ENCODE results near the gene PMEPA1.
A peak's percentile ranks its signal among the peaks of the same experiment; 100 is the strongest.

Gene PMEPA1

DNA sequence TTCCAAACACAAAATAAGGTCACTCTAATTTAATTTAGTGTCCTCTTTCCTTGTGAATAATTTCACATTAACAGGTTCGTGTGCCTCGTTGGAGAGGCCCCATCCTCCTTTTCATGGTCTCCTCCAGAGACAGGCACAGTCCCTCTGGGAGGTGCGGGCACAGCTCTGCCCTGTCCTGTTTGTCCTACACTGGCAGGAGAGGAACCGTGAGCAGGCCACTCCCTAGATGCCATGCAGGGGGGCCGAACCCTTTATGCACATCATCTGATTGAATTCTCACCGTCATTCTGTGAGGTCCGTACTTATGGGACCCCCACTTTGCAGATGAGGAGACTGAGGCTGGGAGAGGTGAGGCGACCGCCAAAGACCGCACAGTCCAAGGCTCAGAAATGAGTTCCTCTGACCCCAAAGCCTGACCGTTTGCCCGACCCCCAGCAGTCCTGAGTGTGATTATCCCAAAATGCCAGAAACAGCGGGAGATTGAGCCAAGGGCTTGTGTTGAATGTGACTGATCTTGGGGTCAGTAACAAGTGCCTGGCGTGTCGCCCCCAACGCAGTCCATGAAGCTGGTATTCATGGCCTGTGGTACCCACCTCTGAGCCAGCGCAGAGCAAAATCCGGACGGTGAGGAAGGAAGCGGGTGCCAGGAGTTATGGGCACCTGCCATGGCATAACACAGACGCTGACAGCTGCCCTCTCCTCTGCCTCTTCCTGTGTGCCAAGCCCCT is 43.5 kb downstream of the PMEPA1 start:
- H3K14ac ChIP-seq (ENCODE audit: low read length): no peak overlapping the region
- H3K79me1 ChIP-seq (ENCODE audit: low read depth, low read length): no peaks in the 10 kb centered on the region
- H2BK120ac ChIP-seq (ENCODE audit: low read depth, low read length): peak overlapping the region; percentile 87
- no peak overlapping the region for H4K91ac ChIP-seq (ENCODE audit: low read depth, low read length, poor library complexity)
- H2BK12ac ChIP-seq (ENCODE audit: low read length): no peak overlapping the region
- H3K4me1 ChIP-seq (ENCODE audit: control insufficient read depth in 2 of 2, insufficient read depth in 1 of 2, low read depth in 1 of 2, low read length in 2 of 2): no peaks in the 10 kb centered on the region
- DNase-seq (ENCODE audit: low spot score): no peak
- H3K27me3 ChIP-seq (ENCODE audit: control insufficient read depth in 3 of 3, insufficient read depth in 3 of 3, low read depth in 1 of 3, low read length in 3 of 3): no peaks in the 10 kb centered on the region
- no peak overlapping the region for H2AFZ ChIP-seq (ENCODE audit: low read length)
- H3K23ac ChIP-seq (ENCODE audit: low read depth, low read length, poor library complexity): no peak overlapping the region
- H3K9me3 ChIP-seq (replicated peaks in 1 of 2; ENCODE audit: control insufficient read depth in 2 of 2, insufficient read depth in 1 of 2, low read depth in 1 of 2, low read length in 2 of 2): no peaks in the 10 kb centered on the region
- WGBS, 2 donors (ENCODE audit: extremely low coverage in 2 of 2, insufficient read length in 2 of 2, insufficient replicate concordance in 1 of 2): no CpG with 5 or more reads among the region's 21 CpGs
- no peaks in the 10 kb centered on the region for H3K36me3 ChIP-seq (replicated peaks in 1 of 2; ENCODE audit: control insufficient read depth in 2 of 2, insufficient read depth in 2 of 2, low read length in 2 of 2)
- H3K4ac ChIP-seq (ENCODE audit: low read length): no peak overlapping the region
- H2AK5ac ChIP-seq (ENCODE audit: low read depth, low read length): peak overlapping the region; percentile 88
- H4K8ac ChIP-seq (ENCODE audit: low read depth, low read length): no peak overlapping the region
- H3K9ac ChIP-seq (ENCODE audit: low read depth, low read length, poor library complexity): no peak overlapping the region
- no peak overlapping the region for H2BK5ac ChIP-seq (ENCODE audit: low read length)
- no peak overlapping the region for H3K18ac ChIP-seq (ENCODE audit: low read length)
- H2BK15ac ChIP-seq (ENCODE audit: low read length): peak overlapping the region; percentile 37
- H3K4me3 ChIP-seq (ENCODE audit: low read length in 2 of 2): no peak overlapping the region
- H3K4me2 ChIP-seq (ENCODE audit: insufficient read depth, low read length, poor library complexity, severe bottlenecking): no peak overlapping the region
- H3K27ac ChIP-seq (replicated peaks; ENCODE audit: low read length): no peak overlapping the region

DNA sequence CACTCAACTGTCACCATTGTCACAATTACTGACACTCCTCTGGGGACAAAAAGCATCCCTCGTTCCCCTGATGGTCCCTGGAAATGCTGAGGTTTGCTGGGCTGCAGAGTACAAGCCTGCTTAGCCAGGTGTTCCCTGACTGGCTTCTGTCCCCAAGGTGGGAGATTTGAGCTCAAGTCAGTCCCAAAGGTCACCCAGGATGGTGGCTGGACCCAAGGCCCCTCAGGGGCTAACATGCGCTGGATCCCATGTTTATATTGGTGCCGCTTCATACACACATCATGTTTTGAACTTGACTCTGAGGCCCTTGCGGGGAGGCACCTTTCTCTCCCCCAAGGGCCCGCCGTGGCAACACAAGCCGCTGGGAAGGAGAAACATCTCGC is 44.2 kb downstream of the PMEPA1 start:
- no peak overlapping the region for H2AK5ac ChIP-seq (ENCODE audit: low read depth, low read length)
- no peak overlapping the region for H3K18ac ChIP-seq (ENCODE audit: low read length)
- H3K4me1 ChIP-seq (ENCODE audit: control insufficient read depth in 2 of 2, insufficient read depth in 1 of 2, low read depth in 1 of 2, low read length in 2 of 2): no peaks in the 10 kb centered on the region
- no peak overlapping the region for H3K14ac ChIP-seq (ENCODE audit: low read length)
- DNase-seq (ENCODE audit: low spot score): no peak
- H3K36me3 ChIP-seq (replicated peaks in 1 of 2; ENCODE audit: control insufficient read depth in 2 of 2, insufficient read depth in 2 of 2, low read length in 2 of 2): no peaks in the 10 kb centered on the region
- no peak overlapping the region for H3K23ac ChIP-seq (ENCODE audit: low read depth, low read length, poor library complexity)
- no peaks in the 10 kb centered on the region for H3K9me3 ChIP-seq (replicated peaks in 1 of 2; ENCODE audit: control insufficient read depth in 2 of 2, insufficient read depth in 1 of 2, low read depth in 1 of 2, low read length in 2 of 2)
- H2BK12ac ChIP-seq (ENCODE audit: low read length): no peak overlapping the region
- no peaks in the 10 kb centered on the region for H3K27me3 ChIP-seq (ENCODE audit: control insufficient read depth in 3 of 3, insufficient read depth in 3 of 3, low read depth in 1 of 3, low read length in 3 of 3)
- H3K4ac ChIP-seq (ENCODE audit: low read length): no peak overlapping the region
- no peaks in the 10 kb centered on the region for H3K79me1 ChIP-seq (ENCODE audit: low read depth, low read length)
- WGBS, 2 donors (ENCODE audit: extremely low coverage in 2 of 2, insufficient read length in 2 of 2, insufficient replicate concordance in 1 of 2): no CpG with 5 or more reads among the region's 8 CpGs
- no peak overlapping the region for H4K8ac ChIP-seq (ENCODE audit: low read depth, low read length)
- H2AFZ ChIP-seq (ENCODE audit: low read length): no peak overlapping the region
- H4K91ac ChIP-seq (ENCODE audit: low read depth, low read length, poor library complexity): no peak overlapping the region
- H3K27ac ChIP-seq (replicated peaks; ENCODE audit: low read length): no peak overlapping the region
- H3K9ac ChIP-seq (ENCODE audit: low read depth, low read length, poor library complexity): peak overlapping the region; percentile 22
- H2BK15ac ChIP-seq (ENCODE audit: low read length): no peak overlapping the region
- H3K4me3 ChIP-seq (ENCODE audit: low read length in 2 of 2): no peak overlapping the region
- H2BK120ac ChIP-seq (ENCODE audit: low read depth, low read length): no peak overlapping the region
- no peak overlapping the region for H2BK5ac ChIP-seq (ENCODE audit: low read length)
- no peak overlapping the region for H3K4me2 ChIP-seq (ENCODE audit: insufficient read depth, low read length, poor library complexity, severe bottlenecking)

DNA sequence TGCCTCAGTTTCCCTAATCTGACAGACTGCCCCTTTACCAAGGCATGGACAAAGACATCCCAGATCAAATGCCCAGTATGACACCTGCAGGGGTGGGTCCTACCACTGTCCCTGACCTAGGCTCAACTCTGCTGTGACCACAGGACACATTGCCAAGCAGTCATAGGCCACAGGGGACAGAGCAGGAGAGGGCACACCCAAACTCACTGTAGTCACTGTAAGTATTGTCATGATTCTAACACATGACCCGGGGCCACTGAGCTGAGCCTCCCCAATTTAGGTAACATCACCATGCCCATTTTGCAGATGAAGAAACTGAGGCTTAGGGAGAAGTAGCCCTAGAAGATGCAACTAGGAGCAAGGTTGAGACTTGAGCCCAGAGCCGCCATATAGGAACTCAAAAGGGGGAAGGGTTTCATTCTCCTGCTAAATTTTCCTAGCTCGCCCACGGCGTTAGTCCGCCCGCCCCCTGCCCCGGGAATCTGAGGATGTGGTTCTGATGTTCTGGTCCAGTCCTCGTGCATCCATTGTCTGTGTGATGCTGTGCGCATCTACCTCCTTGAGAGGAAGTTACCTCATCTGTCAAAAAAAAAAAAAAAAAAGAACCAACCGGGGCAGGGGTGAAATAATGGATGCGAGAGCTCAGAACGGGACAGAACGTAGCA is 44.8 kb downstream of the PMEPA1 start:
- Histone ChIP-seq H3K4me3 (ENCODE audit: low read length in 2 of 2) (no peak overlapping the region), H2BK120ac (ENCODE audit: low read depth, low read length) (no peak overlapping the region), H2BK12ac (ENCODE audit: low read length) (no peak overlapping the region), H3K9me3 (replicated peaks in 1 of 2; ENCODE audit: control insufficient read depth in 2 of 2, insufficient read depth in 1 of 2, low read depth in 1 of 2, low read length in 2 of 2) (no peaks in the 10 kb centered on the region), H4K8ac (ENCODE audit: low read depth, low read length) (no peak overlapping the region), H2BK5ac (ENCODE audit: low read length) (no peak overlapping the region), H2BK15ac (ENCODE audit: low read length) (no peak overlapping the region), H3K18ac (ENCODE audit: low read length) (peak overlapping the region; percentile 24), H2AFZ (ENCODE audit: low read length) (no peak overlapping the region), H3K79me1 (ENCODE audit: low read depth, low read length) (no peaks in the 10 kb centered on the region), H3K4me2 (ENCODE audit: insufficient read depth, low read length, poor library complexity, severe bottlenecking) (no peak overlapping the region), H3K14ac (ENCODE audit: low read length) (no peak overlapping the region), H3K27ac (replicated peaks; ENCODE audit: low read length) (no peak overlapping the region), H3K23ac (ENCODE audit: low read depth, low read length, poor library complexity) (no peak overlapping the region), H3K9ac (ENCODE audit: low read depth, low read length, poor library complexity) (no peak overlapping the region), H3K4ac (ENCODE audit: low read length) (no peak overlapping the region), H4K91ac (ENCODE audit: low read depth, low read length, poor library complexity) (peak overlapping the region; percentile 53), H2AK5ac (ENCODE audit: low read depth, low read length) (no peak overlapping the region), H3K27me3 (ENCODE audit: control insufficient read depth in 3 of 3, insufficient read depth in 3 of 3, low read depth in 1 of 3, low read length in 3 of 3) (no peaks in the 10 kb centered on the region), H3K36me3 (replicated peaks in 1 of 2; ENCODE audit: control insufficient read depth in 2 of 2, insufficient read depth in 2 of 2, low read length in 2 of 2) (no peaks in the 10 kb centered on the region), H3K4me1 (ENCODE audit: control insufficient read depth in 2 of 2, insufficient read depth in 1 of 2, low read depth in 1 of 2, low read length in 2 of 2) (no peaks in the 10 kb centered on the region)
- no peak for DNase-seq (ENCODE audit: low spot score)
- WGBS, 2 donors (ENCODE audit: extremely low coverage in 2 of 2, insufficient read length in 2 of 2, insufficient replicate concordance in 1 of 2): no CpG with 5 or more reads among the region's 14 CpGs

DNA sequence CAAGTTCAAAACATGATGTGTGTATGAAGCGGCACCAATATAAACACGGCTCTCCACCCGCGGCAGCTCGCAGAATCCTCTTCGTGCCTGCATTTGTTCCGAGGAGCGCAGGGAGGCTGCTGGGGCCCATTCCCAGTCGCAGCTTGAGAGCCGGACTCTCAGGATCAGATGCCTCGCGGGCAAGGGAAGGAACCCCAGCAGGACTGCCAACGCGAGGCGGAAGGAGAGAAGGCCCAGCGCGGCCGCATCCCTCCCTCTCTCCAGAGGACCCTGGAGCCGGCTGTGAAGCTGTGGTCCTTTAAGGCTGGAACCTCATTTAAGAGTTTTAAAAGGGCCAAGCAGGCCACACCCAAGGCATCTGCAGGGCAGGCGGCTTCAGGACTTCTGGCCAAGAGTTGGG is 45.3 kb downstream of the PMEPA1 start:
- Histone ChIP-seq H2AFZ (ENCODE audit: low read length) (no peak overlapping the region), H3K79me1 (ENCODE audit: low read depth, low read length) (no peaks in the 10 kb centered on the region), H3K9me3 (replicated peaks in 1 of 2; ENCODE audit: control insufficient read depth in 2 of 2, insufficient read depth in 1 of 2, low read depth in 1 of 2, low read length in 2 of 2) (no peaks in the 10 kb centered on the region), H3K4me1 (ENCODE audit: control insufficient read depth in 2 of 2, insufficient read depth in 1 of 2, low read depth in 1 of 2, low read length in 2 of 2) (no peaks in the 10 kb centered on the region), H3K4ac (ENCODE audit: low read length) (no peak overlapping the region), H4K8ac (ENCODE audit: low read depth, low read length) (no peak overlapping the region), H3K27me3 (ENCODE audit: control insufficient read depth in 3 of 3, insufficient read depth in 3 of 3, low read depth in 1 of 3, low read length in 3 of 3) (no peaks in the 10 kb centered on the region), H3K27ac (replicated peaks; ENCODE audit: low read length) (no peak overlapping the region), H3K4me3 (ENCODE audit: low read length in 2 of 2) (no peak overlapping the region), H3K18ac (ENCODE audit: low read length) (peak overlapping the region; percentile 71), H4K91ac (ENCODE audit: low read depth, low read length, poor library complexity) (no peak overlapping the region), H2BK5ac (ENCODE audit: low read length) (no peak overlapping the region), H2BK12ac (ENCODE audit: low read length) (no peak overlapping the region), H2BK120ac (ENCODE audit: low read depth, low read length) (no peak overlapping the region), H3K9ac (ENCODE audit: low read depth, low read length, poor library complexity) (no peak overlapping the region), H3K23ac (ENCODE audit: low read depth, low read length, poor library complexity) (no peak overlapping the region), H3K36me3 (replicated peaks in 1 of 2; ENCODE audit: control insufficient read depth in 2 of 2, insufficient read depth in 2 of 2, low read length in 2 of 2) (no peaks in the 10 kb centered on the region), H2AK5ac (ENCODE audit: low read depth, low read length) (peak overlapping the region; percentile 81), H3K4me2 (ENCODE audit: insufficient read depth, low read length, poor library complexity, severe bottlenecking) (no peak overlapping the region), H2BK15ac (ENCODE audit: low read length) (no peak overlapping the region), H3K14ac (ENCODE audit: low read length) (no peak overlapping the region)
- no peak for DNase-seq (ENCODE audit: low spot score)
- WGBS, 2 donors (ENCODE audit: extremely low coverage in 2 of 2, insufficient read length in 2 of 2, insufficient replicate concordance in 1 of 2): no CpG with 5 or more reads among the region's 20 CpGs
